ENCODE measurements around the gene CRPPA.

- TF ChIP-seq CTCF (IDR thresholded peaks at IDR 0.05): no peak
- TF ChIP-seq POLR2A (IDR thresholded peaks at IDR 0.05): no peak
Observed at GRCh38 chr7:16431646-16432424, 10.5 kb upstream of the CRPPA start.
